ENCODE results near the gene NT5DC3.
"Not testable (repeated sequence)": the region's sequence is repeated elsewhere in the genome, so short reads cannot be mapped to it uniquely, and the experiment has no call there.

Gene NT5DC3

GRCh38 chr12:103816663-103817062 is 24.4 kb downstream of the NT5DC3 start:
- DNase-seq (ENCODE audit: insufficient read length, low spot score) = no peak
- FAIRE-seq = no peak
- no peak for TF ChIP-seq POLR2A (IDR thresholded peaks at IDR 0.05; ENCODE audit: low read depth, low read length)

DNA sequence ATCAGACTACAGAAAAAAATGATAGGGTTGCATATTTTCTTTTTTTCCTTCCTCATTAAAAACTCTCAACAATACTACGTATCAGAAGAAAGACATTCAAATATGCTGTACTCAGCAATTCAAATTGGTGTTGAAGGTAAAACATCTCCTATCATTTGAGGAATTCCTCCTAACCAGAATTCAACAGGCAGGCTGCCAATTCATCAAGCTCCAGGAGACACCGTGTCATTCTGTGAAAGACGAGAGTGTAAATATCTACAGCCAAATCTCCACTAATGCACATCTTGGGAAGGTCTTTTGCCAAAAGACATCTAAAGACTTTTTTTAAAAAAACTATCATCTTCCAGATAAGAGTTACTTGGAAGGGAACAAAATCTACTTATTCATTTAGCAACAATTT is 26.6 kb downstream of the NT5DC3 start:
- DNase-seq (ENCODE audit: insufficient read length, low spot score) (no peak), FAIRE-seq (no peak)
- no peak for TF ChIP-seq POLR2A (IDR thresholded peaks at IDR 0.05; ENCODE audit: low read depth, low read length)

DNA sequence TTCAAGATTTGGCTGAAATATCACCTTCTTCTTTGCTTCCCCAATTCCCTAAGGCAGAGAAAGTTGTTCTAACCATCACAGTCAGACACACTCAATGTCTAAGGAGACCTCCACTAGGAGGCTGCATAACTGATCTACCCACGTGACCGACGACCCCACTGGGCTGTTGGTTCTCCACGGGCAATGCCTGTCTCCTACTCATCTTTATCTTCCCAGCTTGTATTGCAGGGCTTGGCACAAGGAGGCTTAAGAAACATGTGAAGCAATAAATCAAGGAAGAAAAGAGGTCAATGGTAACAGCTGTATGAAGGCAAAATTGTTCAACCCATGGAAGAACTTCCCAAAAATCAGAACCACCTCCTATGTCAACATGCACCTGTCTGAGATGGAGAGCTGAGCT is 27.1 kb downstream of the NT5DC3 start:
- no peak for DNase-seq (ENCODE audit: insufficient read length, low spot score)
- no peak for FAIRE-seq
- no peak for TF ChIP-seq POLR2A (IDR thresholded peaks at IDR 0.05; ENCODE audit: low read depth, low read length)

GRCh38 chr12:103813426-103813825 is 27.6 kb downstream of the NT5DC3 start:
- DNase-seq (ENCODE audit: insufficient read length, low spot score) (no peak), FAIRE-seq (no peak)
- no peak for TF ChIP-seq POLR2A (IDR thresholded peaks at IDR 0.05; ENCODE audit: low read depth, low read length)

GRCh38 chr12:103812789-103813188 is 28.2 kb downstream of the NT5DC3 start:
- no peak for FAIRE-seq
- TF ChIP-seq POLR2A (IDR thresholded peaks at IDR 0.05; ENCODE audit: low read depth, low read length) = no peak
- DNase-seq (ENCODE audit: insufficient read length, low spot score) = no peak

- no peak for FAIRE-seq
Observed at GRCh38 chr12:103811791-103812190, 29.2 kb downstream of the NT5DC3 start.

DNA sequence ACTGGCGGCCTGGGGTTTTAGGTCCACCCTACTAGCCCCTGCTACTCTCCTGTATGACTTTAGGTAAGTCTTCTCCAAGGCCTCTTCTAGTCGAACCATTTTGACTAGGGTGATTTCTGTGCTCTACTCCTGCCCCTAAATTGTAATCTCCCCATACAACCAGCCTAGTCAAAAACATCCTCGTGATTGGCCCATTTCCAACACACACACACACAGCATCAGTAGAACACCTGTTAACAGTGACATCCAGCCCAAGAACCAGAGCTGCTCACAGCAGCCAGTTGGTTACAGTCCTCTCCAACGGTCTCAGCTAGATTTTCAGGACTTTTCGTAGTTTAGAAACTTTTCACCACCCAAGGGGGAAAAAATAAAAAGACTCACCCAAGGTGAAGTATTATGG is 30.9 kb downstream of the NT5DC3 start:
- FAIRE-seq = no peak
- DNase-seq (ENCODE audit: insufficient read length, low spot score) = no peak
- no peak for TF ChIP-seq POLR2A (IDR thresholded peaks at IDR 0.05; ENCODE audit: low read depth, low read length)

More at GRCh38 chr12:103811791-103812190, 29.2 kb downstream of the NT5DC3 start:
- no peak for DNase-seq (ENCODE audit: insufficient read length, low spot score)
- no peak for TF ChIP-seq POLR2A (IDR thresholded peaks at IDR 0.05; ENCODE audit: low read depth, low read length)

GRCh38 chr12:103809639-103810038 is 31.4 kb downstream of the NT5DC3 start:
- not testable (repeated sequence) for FAIRE-seq; DNase-seq (ENCODE audit: insufficient read length, low spot score)

DNA sequence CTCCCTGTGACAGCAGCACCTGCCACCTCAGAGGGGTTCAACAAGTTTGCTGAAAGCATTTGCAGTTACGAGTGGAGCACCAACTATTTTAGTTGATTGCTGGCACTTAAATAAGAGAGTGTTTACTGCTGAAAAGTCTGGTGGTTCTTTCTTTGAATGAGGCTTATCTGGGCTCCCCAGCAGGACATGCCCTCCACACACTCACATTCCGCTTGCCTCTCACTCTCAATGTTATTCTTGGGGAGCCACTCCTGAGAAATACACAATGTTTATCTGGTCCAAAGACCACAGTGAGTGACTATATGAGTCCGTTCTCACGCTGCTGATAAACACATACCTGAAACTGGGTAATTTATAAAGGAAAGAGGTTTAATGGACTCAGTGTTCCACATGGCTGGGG is 31.9 kb downstream of the NT5DC3 start:
- no peak for TF ChIP-seq POLR2A (IDR thresholded peaks at IDR 0.05; ENCODE audit: low read depth, low read length)
- no peak for FAIRE-seq

GRCh38 chr12:103808239-103808880 is 32.7 kb downstream of the NT5DC3 start:
- TF ChIP-seq POLR2A (IDR thresholded peaks at IDR 0.05; ENCODE audit: low read depth, low read length) = no peak
- DNase-seq (ENCODE audit: insufficient read length, low spot score) (no peak), FAIRE-seq (no peak)

More for the DNA sequence above, 31.9 kb downstream of the NT5DC3 start:
- DNase-seq (ENCODE audit: insufficient read length, low spot score) = no peak

- FAIRE-seq (no peak), DNase-seq (ENCODE audit: insufficient read length, low spot score) (no peak)
- no peak for TF ChIP-seq POLR2A (IDR thresholded peaks at IDR 0.05; ENCODE audit: low read depth, low read length)
Observed at GRCh38 chr12:103807561-103808238, 33.3 kb downstream of the NT5DC3 start.

DNA sequence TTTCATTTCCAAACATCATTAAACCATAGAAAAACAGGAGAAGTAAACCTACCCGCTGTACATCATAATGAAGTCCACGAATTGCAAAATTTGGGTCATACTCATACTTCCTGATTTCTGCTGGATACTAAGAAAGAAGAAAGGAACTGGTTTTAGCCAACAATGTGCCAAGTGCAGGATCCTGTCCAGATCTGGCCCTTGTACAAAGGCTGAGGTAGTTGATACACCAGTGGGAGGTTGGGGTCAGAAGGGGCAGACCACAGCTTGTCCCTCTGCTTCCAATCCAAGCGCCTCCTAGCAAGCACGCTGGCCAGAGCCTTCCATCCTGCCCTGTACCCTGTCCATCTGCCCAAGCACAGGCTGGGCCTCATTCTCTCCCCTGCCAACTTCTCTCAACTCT is 34.2 kb downstream of the NT5DC3 start:
- peak; percentile 70 for FAIRE-seq
- no peak for TF ChIP-seq POLR2A (IDR thresholded peaks at IDR 0.05; ENCODE audit: low read depth, low read length)
- no peak for DNase-seq (ENCODE audit: insufficient read length, low spot score)

DNA sequence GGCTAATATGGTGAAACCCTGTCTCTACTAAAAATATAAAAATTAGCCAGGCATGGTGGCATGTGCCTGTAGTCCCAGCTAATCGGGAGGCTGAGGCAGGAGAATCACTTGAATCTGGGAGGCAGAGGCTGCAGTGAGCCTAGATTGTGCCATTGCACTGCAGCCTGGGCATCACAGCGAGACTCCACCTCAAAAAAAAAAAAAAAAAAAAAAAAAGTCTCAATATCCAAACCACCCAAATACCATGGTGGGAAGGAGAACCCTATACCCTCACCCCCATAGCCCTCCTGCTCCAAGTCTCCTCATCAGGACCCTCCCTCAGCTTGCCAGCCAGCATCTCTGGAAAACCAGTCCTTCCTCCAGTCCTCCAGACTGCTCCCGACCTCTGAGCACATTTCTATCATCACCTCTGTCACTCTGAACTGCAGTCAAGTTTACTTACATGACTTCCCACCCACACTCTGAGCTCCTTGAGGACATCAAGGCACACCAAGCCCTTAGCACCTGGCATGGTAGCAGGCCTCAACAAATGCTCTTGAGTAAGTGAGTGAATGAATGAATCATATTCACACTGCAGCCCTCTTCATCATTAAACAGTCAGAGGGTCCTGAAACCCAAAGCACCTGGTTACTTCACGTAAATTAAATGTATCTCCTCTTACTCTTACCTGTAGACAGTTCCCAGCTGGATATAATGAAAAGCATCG is 35.2 kb downstream of the NT5DC3 start:
- no peak for DNase-seq (ENCODE audit: insufficient read length, low spot score)
- no peak for FAIRE-seq
- TF ChIP-seq POLR2A (IDR thresholded peaks at IDR 0.05; ENCODE audit: low read depth, low read length) = no peak

DNA sequence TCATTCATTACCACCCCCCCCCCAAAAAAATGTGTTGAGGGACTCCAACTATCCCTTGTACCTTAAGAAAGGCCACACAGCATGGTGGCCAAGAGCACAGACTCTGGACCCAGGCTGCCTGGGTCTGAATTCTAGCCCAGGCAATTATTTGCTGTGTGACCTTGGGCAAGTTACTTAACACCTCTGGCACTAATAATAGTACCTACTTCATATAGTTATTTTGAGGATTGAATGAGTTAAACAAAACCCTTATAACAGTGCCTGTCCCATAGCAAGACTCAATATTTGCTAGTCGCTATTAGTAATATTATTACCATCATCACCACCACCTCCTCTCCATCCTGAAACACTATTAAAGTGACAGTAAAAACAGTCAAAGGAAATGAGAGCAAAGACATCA is 37.2 kb downstream of the NT5DC3 start:
- no peak for TF ChIP-seq POLR2A (IDR thresholded peaks at IDR 0.05; ENCODE audit: low read depth, low read length)
- DNase-seq (ENCODE audit: insufficient read length, low spot score) = no peak
- no peak for FAIRE-seq

- no peak for DNase-seq (ENCODE audit: insufficient read length, low spot score)
- no peak for FAIRE-seq
- no peak for TF ChIP-seq POLR2A (IDR thresholded peaks at IDR 0.05; ENCODE audit: low read depth, low read length)
Observed at GRCh38 chr12:103802586-103802886, 38.5 kb downstream of the NT5DC3 start.

Data from H54 (cell line).